ENCODE results near the gene ARHGAP15.

GRCh38 chr2:143588746-143589145 lies 459.5 kb downstream of the ARHGAP15 start:
- no peak for TF ChIP-seq EZH2 (IDR thresholded peaks at IDR 0.05; ENCODE audit: insufficient read depth, poor library complexity, severe bottlenecking)
- TF ChIP-seq EZH2phosphoT487 (IDR thresholded peaks at IDR 0.05; ENCODE audit: insufficient read depth, low read depth), result no peak
